Measurements from ENCODE around the gene E2F8.

DNA sequence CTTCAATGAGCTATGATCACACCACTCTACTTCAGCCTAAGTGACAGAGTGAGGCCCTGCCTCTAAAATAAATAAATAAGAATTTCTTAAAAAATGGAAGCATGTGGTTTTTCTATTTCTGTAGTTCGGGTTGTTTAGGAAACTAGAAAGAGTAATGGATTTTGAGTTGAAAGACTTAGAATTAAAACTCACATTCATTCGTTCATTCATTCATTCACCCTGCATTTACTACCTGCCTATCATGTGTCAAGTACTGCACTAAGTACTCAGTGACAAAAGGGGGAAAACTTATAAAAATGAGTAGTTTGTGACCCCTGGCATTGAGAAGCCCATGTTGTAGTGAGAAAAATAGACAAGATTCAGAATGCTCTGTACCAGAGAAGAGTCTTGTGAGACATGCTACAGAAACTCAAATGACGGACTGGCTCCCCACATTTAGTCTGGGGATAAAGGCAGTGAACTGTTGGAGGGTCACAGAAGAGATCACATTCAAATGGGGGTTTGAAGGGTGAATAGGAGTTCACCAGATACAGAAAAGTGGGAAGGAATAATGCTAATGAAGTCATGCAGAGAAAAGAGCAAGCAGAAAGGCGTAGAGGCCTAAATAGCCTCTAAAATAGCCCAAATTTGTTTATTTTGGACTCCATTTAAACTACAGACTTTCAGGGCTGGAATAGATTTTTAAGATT, 46.0 kb downstream of the E2F8 start:
- TF ChIP-seq, protein P1, sequence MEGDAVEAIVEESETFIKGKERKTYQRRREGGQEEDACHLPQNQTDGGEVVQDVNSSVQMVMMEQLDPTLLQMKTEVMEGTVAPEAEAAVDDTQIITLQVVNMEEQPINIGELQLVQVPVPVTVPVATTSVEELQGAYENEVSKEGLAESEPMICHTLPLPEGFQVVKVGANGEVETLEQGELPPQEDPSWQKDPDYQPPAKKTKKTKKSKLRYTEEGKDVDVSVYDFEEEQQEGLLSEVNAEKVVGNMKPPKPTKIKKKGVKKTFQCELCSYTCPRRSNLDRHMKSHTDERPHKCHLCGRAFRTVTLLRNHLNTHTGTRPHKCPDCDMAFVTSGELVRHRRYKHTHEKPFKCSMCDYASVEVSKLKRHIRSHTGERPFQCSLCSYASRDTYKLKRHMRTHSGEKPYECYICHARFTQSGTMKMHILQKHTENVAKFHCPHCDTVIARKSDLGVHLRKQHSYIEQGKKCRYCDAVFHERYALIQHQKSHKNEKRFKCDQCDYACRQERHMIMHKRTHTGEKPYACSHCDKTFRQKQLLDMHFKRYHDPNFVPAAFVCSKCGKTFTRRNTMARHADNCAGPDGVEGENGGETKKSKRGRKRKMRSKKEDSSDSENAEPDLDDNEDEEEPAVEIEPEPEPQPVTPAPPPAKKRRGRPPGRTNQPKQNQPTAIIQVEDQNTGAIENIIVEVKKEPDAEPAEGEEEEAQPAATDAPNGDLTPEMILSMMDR (IDR thresholded peaks at IDR 0.05) = no peak
- TF ChIP-seq POLR2A (IDR thresholded peaks at IDR 0.05) (no peak), POLR2AphosphoS5 (IDR thresholded peaks at IDR 0.05) (no peak)
